ENCODE data around the gene ANKLE1. TPM values are rescaled to one million over a fixed set of nuclear protein-coding genes. Genes with fewer than 3 reads are reported as not detected.

The ANKLE1 gene
- total and polyA plus RNA-seq, 2 donors (not counting 3 experiments of a cell fraction or from before 2014, with no cell fraction given) = 1.9 to 3.1 TPM

DNA sequence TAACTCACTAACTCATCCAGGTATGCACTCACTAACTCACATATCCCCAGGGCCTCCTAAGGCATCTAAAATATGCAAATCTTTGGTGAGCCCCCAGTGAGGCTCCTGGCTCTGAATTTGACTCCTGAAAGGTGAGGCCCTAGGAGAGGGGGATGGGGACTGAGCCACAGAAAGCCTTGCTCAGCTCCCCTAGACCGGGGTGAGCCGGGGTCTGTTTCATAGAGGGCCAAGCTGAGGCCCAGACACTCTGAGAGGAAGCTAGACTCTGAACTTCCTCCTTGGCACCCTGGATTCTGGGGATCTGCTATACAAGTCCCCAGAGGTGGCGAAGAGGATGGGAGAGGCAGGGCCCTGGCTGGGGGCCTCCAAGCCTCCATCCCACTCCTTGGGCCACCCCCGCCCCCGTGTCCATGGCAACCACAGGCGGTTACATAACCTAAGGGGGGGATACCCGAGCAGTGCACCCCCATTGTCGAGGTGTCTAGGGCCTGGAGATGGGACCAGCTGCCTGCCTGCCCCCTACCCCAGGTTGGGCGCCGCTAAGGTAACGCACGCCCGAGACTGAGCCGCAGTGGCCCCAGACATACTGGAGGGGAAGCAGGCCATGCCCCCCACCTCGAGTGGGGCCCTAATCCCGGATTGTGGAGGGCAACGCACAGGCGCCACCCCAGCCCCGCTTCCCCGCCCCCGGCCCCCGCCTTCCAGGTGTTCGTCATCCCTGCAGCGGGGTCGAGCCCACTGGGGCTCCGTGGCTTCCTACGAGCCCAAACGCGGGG, 20.9 kb downstream of the ANKLE1 start:
- Histone ChIP-seq H3K9ac (replicated peaks; ENCODE audit: extremely low read depth, insufficient read depth, low read length) (no peak overlapping the region), H3K36me3 (ENCODE audit: control insufficient read depth in 2 of 2, extremely low read depth in 1 of 2, insufficient read depth in 2 of 2, low read length in 2 of 2) (no peaks in the 10 kb centered on the region), H3K4me2 (ENCODE audit: insufficient read depth, low read length) (peak overlapping the region; percentile 42), H3K27ac (ENCODE audit: insufficient read depth, low read depth, low read length) (no peak overlapping the region), H3K9me3 (replicated peaks; ENCODE audit: control insufficient read depth, insufficient read depth, low read length) (no peaks in the 10 kb centered on the region), H4K20me1 (replicated peaks; ENCODE audit: control insufficient read depth, extremely low read depth, insufficient read depth, low read length) (no peaks in the 10 kb centered on the region), H3K79me2 (ENCODE audit: control insufficient read depth, insufficient read depth, low read length) (no peaks in the 10 kb centered on the region), H3K4me1 (ENCODE audit: control insufficient read depth, extremely low read depth, insufficient read depth, low read length) (peaks cover 9% of the 10 kb centered on the region), H3K27me3 (ENCODE audit: control insufficient read depth in 2 of 2, insufficient read depth in 2 of 2, low read length in 2 of 2) (no peaks in the 10 kb centered on the region), H3K4me3 (replicated peaks in 1 of 3; ENCODE audit: insufficient read depth in 1 of 3, low read depth in 1 of 3, low read length in 3 of 3) (peak overlapping the region; percentile 31 to 46 (median 36)), H3K9me1 (replicated peaks; ENCODE audit: control insufficient read depth, extremely low read depth, insufficient read depth, low read length) (no peaks in the 10 kb centered on the region), H2AFZ (ENCODE audit: low read depth, low read length) (peak overlapping the region; percentile 67)
- ChIA-PET POLR2A (no interaction called here), CTCF (interaction anchor here (3.3 kb wide), 1 partner anchor 9 kb away, joined by 70 read pairs; no protein-coding TSS in a partner anchor)
- no peak for TF ChIP-seq POLR2A (IDR thresholded peaks at IDR 0.05; ENCODE audit: low read depth, low read length)
- TF ChIP-seq POLR2AphosphoS5 (IDR thresholded peaks at IDR 0.05; ENCODE audit: insufficient read depth, low read depth, low read length) = no peak
- no peak for TF ChIP-seq JUN (IDR thresholded peaks at IDR 0.05; ENCODE audit: borderline replicate concordance, insufficient read depth, insufficient read length, low read depth)
- TF ChIP-seq FOS (IDR thresholded peaks at IDR 0.05; ENCODE audit: borderline replicate concordance, insufficient read depth, low read length) = no peak
- TF ChIP-seq, protein P1, sequence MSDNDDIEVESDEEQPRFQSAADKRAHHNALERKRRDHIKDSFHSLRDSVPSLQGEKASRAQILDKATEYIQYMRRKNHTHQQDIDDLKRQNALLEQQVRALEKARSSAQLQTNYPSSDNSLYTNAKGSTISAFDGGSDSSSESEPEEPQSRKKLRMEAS (IDR thresholded peaks at IDR 0.05; ENCODE audit: insufficient read depth, insufficient read length) = no peak
- TF ChIP-seq, protein P2, sequence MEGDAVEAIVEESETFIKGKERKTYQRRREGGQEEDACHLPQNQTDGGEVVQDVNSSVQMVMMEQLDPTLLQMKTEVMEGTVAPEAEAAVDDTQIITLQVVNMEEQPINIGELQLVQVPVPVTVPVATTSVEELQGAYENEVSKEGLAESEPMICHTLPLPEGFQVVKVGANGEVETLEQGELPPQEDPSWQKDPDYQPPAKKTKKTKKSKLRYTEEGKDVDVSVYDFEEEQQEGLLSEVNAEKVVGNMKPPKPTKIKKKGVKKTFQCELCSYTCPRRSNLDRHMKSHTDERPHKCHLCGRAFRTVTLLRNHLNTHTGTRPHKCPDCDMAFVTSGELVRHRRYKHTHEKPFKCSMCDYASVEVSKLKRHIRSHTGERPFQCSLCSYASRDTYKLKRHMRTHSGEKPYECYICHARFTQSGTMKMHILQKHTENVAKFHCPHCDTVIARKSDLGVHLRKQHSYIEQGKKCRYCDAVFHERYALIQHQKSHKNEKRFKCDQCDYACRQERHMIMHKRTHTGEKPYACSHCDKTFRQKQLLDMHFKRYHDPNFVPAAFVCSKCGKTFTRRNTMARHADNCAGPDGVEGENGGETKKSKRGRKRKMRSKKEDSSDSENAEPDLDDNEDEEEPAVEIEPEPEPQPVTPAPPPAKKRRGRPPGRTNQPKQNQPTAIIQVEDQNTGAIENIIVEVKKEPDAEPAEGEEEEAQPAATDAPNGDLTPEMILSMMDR (IDR thresholded peaks at IDR 0.05; ENCODE audit: extremely low read depth in 1 of 2, insufficient read depth in 1 of 2, low read depth in 1 of 2, low read length in 2 of 2) = no peak
- no peak for TF ChIP-seq MYC (IDR thresholded peaks at IDR 0.05; ENCODE audit: low read depth, low read length)
- no peak for TF ChIP-seq GATA2 (IDR thresholded peaks at IDR 0.05; ENCODE audit: insufficient read depth, insufficient read length, low read depth, low read length)
- TF ChIP-seq EZH2 (IDR thresholded peaks at IDR 0.05; ENCODE audit: borderline replicate concordance, low read depth, low read length, severe bottlenecking) = no peak
- dilution Hi-C loops (cut with MboI; ENCODE audit: extremely low pct_ligation_motif_present, low sequenced_read_pairs) (no loop called here), intact Hi-C loops (cut with micrococcal nuclease) (no loop called here)
- FAIRE-seq (no peak), DNase-seq (ENCODE audit: low read depth, low spot score) (no peak)
- no TSS peak for BruUV-seq (replicated peaks)
